ENCODE data around the gene MUC21. TPM values are rescaled to one million over a fixed set of nuclear protein-coding genes. Genes with fewer than 3 reads are reported as not detected.

The MUC21 gene
- total and polyA plus RNA-seq, 4 experiments from 2014 or later = not detected

DNA sequence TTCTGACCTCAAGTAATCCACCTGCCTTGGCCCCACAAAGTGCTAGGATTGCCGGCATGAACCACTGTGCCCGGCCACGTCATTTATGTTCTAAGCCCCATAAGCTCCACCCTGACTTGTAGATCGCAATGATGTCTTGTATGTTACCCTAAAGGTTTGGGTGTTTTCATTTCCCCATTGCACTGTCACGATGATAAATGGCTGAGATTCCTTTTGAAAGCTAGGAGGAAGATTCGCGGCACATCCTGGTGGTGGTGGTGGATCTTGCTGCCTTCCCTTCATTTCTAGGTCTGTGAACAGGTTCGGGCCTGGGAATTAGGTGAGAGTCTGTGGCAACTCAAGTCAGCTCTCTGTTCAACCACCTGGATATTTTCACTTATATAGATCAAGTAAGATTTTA, 55.0 kb downstream of the MUC21 start:
- Histone ChIP-seq H3K9me3 (ENCODE audit: control insufficient read depth in 1 of 2, low read length in 2 of 2) (no peaks in the 10 kb centered on the region), H3K27me3 (ENCODE audit: insufficient read depth, low read length) (no peaks in the 10 kb centered on the region), H3K4me3 (ENCODE audit: low read length in 2 of 2) (no peak overlapping the region), H3K27ac (ENCODE audit: low read depth, low read length) (no peak overlapping the region), H3K4me1 (ENCODE audit: insufficient read depth, low read length) (no peaks in the 10 kb centered on the region), H3K36me3 (ENCODE audit: insufficient read depth, low read length) (no peaks in the 10 kb centered on the region)
- Mint-ChIP-seq H3K27me3 (peaks cover 5 to 8% of the 10 kb centered on the region in 2 donors), H3K9me3 (no peaks in the 10 kb centered on the region), H3K27ac (no peak overlapping the region), H3K36me3 (no peaks in the 10 kb centered on the region), H3K4me3 (no peak overlapping the region), H3K4me1 (peaks cover 0 to 3% (median under 1%) of the 10 kb centered on the region in 4 donors)
- intact Hi-C loops (cut with micrococcal nuclease) = no loop called here
- DNase-seq = no peak
- ChIA-PET POLR2A (ENCODE audit: partially characterized antibody) (no interaction called here), CTCF (ENCODE audit: partially characterized antibody) (interaction anchor here (1.0 to 2.0 kb wide), 3 partner anchors 24 to 209 kb away, joined by 4 to 5 read pairs (median 4); no protein-coding TSS in a partner anchor)

Other genes starting within 250 kb of the MUC21 start
- gene FLOT1, start 241.0 kb upstream of the MUC21 start, total RNA-seq = 10 to 100 TPM; 75.3 to 78.5 TPM
- gene FLOT1, start 241.0 kb upstream of the MUC21 start, polyA plus RNA-seq = 10 to 100 TPM; 74.6 to 82.1 TPM
- gene IER3, start 239.2 kb upstream of the MUC21 start, total RNA-seq = 10 to 100 TPM; 11.3 to 11.4 TPM
- under 1 TPM; 0.77 to 0.83 TPM for gene IER3, start 239.2 kb upstream of the MUC21 start, polyA plus RNA-seq
- 10 to 100 TPM; 10.2 to 13.1 TPM for gene DDR1, start 99.2 kb upstream of the MUC21 start, total RNA-seq
- 1 to 10 TPM; 1.4 to 3.1 TPM for gene DDR1, start 99.2 kb upstream of the MUC21 start, polyA plus RNA-seq
- gene GTF2H4, start 75.5 kb upstream of the MUC21 start, total RNA-seq = 10 to 100 TPM; 36.5 to 39.7 TPM
- 1 to 10 TPM; 3.7 to 9.5 TPM for gene GTF2H4, start 75.5 kb upstream of the MUC21 start, polyA plus RNA-seq
- gene VARS2, start 69.5 kb upstream of the MUC21 start, total RNA-seq = 10 to 100 TPM; 34.9 to 37.8 TPM
- gene VARS2, start 69.5 kb upstream of the MUC21 start, polyA plus RNA-seq = 10 to 100 TPM; 16.3 to 17.0 TPM
- under 1 TPM in 1 of 2 experiments, not detected in 1; 0.44 TPM for gene SFTA2, start 51.5 kb upstream of the MUC21 start, total RNA-seq
- not detected for gene SFTA2, start 51.5 kb upstream of the MUC21 start, polyA plus RNA-seq
- gene MUCL3, start 42.7 kb upstream of the MUC21 start, total RNA-seq = not detected
- not detected for gene MUCL3, start 42.7 kb upstream of the MUC21 start, polyA plus RNA-seq
- gene MUC22, start 26.8 kb downstream of the MUC21 start, total RNA-seq = not detected
- not detected for gene MUC22, start 26.8 kb downstream of the MUC21 start, polyA plus RNA-seq
- not detected for gene C6orf15, start 128.9 kb downstream of the MUC21 start, total RNA-seq
- gene C6orf15, start 128.9 kb downstream of the MUC21 start, polyA plus RNA-seq = not detected
- not detected for gene PSORS1C1, start 131.1 kb downstream of the MUC21 start, total RNA-seq
- gene PSORS1C1, start 131.1 kb downstream of the MUC21 start, polyA plus RNA-seq = under 1 TPM in 1 of 2 donors, not detected in 1; 0.60 TPM
- not detected for gene CDSN, start 136.7 kb downstream of the MUC21 start, total RNA-seq
- not detected for gene CDSN, start 136.7 kb downstream of the MUC21 start, polyA plus RNA-seq
- gene PSORS1C2, start 155.3 kb downstream of the MUC21 start, total RNA-seq = not detected
- not detected for gene PSORS1C2, start 155.3 kb downstream of the MUC21 start, polyA plus RNA-seq
- 10 to 100 TPM; 29.8 to 30.5 TPM for gene CCHCR1, start 174.1 kb downstream of the MUC21 start, total RNA-seq
- gene CCHCR1, start 174.1 kb downstream of the MUC21 start, polyA plus RNA-seq = 1 to 10 TPM; 3.4 to 8.0 TPM
- 1 to 10 TPM; 9.0 to 9.9 TPM for gene TCF19, start 174.9 kb downstream of the MUC21 start, total RNA-seq
- 1 to 10 TPM; 6.2 to 6.8 TPM for gene TCF19, start 174.9 kb downstream of the MUC21 start, polyA plus RNA-seq
- gene POU5F1, start 187.0 kb downstream of the MUC21 start, total RNA-seq = not detected
- gene POU5F1, start 187.0 kb downstream of the MUC21 start, polyA plus RNA-seq = not detected

All from CD4-positive, alpha-beta memory T cell (primary cell).